ENCODE data around the gene GMPR. TPM values are rescaled to one million over a fixed set of nuclear protein-coding genes. Genes with fewer than 3 reads are reported as not detected.
"Not testable (repeated sequence)": the region's sequence is repeated elsewhere in the genome, so short reads cannot be mapped to it uniquely, and the experiment has no call there.

Gene GMPR
- total and polyA plus RNA-seq, 2 experiments from 2014 or later: 9.4 to 29.6 TPM

- DNase-seq (ENCODE audit: low read depth in 1 of 2, low spot score in 1 of 2): peak; percentile 21 to 73
- Histone ChIP-seq H3K4me1 (ENCODE audit: low read depth) (peaks cover 15% of the 10 kb centered on the region), H3K4me3 (no peak overlapping the region), H3K36me3 (no peaks in the 10 kb centered on the region), H3K9me3 (ENCODE audit: low read depth) (no peaks in the 10 kb centered on the region), H3K27ac (peak overlapping the region; percentile 82), H3K27me3 (no peaks in the 10 kb centered on the region)
- TF ChIP-seq, protein P1, sequence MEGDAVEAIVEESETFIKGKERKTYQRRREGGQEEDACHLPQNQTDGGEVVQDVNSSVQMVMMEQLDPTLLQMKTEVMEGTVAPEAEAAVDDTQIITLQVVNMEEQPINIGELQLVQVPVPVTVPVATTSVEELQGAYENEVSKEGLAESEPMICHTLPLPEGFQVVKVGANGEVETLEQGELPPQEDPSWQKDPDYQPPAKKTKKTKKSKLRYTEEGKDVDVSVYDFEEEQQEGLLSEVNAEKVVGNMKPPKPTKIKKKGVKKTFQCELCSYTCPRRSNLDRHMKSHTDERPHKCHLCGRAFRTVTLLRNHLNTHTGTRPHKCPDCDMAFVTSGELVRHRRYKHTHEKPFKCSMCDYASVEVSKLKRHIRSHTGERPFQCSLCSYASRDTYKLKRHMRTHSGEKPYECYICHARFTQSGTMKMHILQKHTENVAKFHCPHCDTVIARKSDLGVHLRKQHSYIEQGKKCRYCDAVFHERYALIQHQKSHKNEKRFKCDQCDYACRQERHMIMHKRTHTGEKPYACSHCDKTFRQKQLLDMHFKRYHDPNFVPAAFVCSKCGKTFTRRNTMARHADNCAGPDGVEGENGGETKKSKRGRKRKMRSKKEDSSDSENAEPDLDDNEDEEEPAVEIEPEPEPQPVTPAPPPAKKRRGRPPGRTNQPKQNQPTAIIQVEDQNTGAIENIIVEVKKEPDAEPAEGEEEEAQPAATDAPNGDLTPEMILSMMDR (IDR thresholded peaks at IDR 0.05; ENCODE audit: low read depth, low read length): no peak
Measured at GRCh38 chr6:16257999-16258708, 19.8 kb downstream of the GMPR start.

DNA sequence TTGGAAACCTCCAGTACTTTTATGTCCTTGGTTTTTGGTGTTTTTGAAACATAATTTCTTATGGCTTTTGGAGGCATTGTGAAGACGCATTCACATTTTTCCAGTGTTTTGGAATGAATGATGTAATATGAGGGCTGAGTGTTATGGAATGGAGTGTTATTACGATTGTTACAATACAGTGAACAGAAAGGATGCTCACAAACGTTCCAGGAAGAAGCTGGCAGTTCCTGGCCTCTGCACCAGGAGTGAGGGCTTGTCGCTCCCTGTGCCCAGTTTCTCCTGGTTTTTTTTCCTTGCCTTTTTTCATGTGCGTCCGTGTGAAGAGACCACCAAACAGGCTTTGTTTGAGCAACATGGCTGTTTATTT lies 20.3 kb downstream of the GMPR start:
- Histone ChIP-seq H3K4me1 (ENCODE audit: low read depth) (peaks cover 15% of the 10 kb centered on the region), H3K36me3 (no peaks in the 10 kb centered on the region), H3K27ac (peak overlapping the region; percentile 82), H3K4me3 (no peak overlapping the region), H3K9me3 (ENCODE audit: low read depth) (no peaks in the 10 kb centered on the region), H3K27me3 (no peaks in the 10 kb centered on the region)
- DNase-seq (ENCODE audit: low read depth in 1 of 2, low spot score in 1 of 2): no peak
- TF ChIP-seq, protein P1 (IDR thresholded peaks at IDR 0.05; ENCODE audit: low read depth, low read length): no peak

- not testable (repeated sequence) for H3K36me3 ChIP-seq; H3K9me3 ChIP-seq (ENCODE audit: low read depth); H3K4me3 ChIP-seq; H3K27me3 ChIP-seq; DNase-seq (ENCODE audit: low read depth in 1 of 2, low spot score in 1 of 2)
- H3K4me1 ChIP-seq (ENCODE audit: low read depth): peaks cover 15% of the 10 kb centered on the region
- H3K27ac ChIP-seq: peak overlapping the region; percentile 82
Measured at GRCh38 chr6:16259604-16260003, 21.2 kb downstream of the GMPR start.

DNA sequence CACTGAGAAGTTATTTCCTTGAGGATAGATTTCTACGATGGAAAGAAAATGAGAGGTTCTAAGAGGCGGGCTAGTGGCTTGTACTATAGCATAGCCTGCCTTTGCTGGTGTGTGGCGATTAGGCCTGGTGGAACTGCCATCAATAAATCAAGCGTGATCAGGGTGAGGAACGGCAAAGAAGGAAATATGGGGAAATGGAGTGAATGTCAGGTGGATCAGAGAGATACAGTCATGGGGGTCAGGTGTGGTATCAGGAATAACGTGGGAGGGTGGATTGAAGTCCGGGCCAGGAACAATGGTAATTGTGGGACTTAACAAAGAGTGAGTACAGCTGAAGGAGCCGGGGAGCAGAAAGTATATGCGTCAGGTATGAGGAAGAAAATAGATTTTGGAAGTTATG lies 22.2 kb downstream of the GMPR start:
- Histone ChIP-seq H3K27ac (peak overlapping the region; percentile 39), H3K4me1 (ENCODE audit: low read depth) (peaks cover 15% of the 10 kb centered on the region)
- not testable (repeated sequence) for H3K36me3 ChIP-seq; H3K27me3 ChIP-seq; H3K9me3 ChIP-seq (ENCODE audit: low read depth); DNase-seq (ENCODE audit: low read depth in 1 of 2, low spot score in 1 of 2); H3K4me3 ChIP-seq

GRCh38 chr6:16262773-16263172 lies 24.4 kb downstream of the GMPR start:
- not testable (repeated sequence) for H3K4me3 ChIP-seq; H3K36me3 ChIP-seq; DNase-seq (ENCODE audit: low read depth in 1 of 2, low spot score in 1 of 2); H3K9me3 ChIP-seq (ENCODE audit: low read depth); H3K4me1 ChIP-seq (ENCODE audit: low read depth); H3K27ac ChIP-seq; H3K27me3 ChIP-seq

DNA sequence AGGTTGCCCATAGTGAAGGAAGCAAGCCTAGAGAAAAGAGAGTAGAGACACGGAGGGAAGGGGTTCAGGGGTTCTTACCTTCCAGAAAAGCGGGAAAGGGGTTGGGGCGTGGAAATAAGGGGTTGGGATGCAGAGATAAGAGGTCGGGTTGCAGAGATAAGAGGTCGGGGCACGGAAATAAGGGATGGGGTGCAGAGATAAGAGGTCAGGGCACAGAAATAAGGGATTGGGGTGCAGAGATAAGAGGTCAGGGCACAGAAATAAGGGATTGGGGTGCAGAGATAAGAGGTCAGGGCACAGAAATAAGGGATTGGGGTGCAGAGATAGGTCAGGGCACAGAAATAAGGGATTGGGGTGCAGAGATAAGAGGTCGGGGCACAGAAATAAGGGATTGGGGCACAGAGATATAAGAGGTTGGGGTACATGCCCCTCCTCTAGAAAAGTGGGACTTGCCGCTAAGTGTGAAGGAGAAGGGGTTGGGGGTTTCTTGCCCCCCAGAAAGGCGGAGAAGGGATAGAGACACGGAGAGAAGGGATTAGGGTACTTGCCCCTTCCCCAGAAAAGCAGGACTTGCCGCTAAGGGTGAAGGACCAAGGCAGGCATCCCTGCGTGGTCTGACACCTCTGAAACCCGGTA lies 25.2 kb downstream of the GMPR start:
- not testable (repeated sequence) for H3K9me3 ChIP-seq (ENCODE audit: low read depth); H3K27me3 ChIP-seq; H3K4me3 ChIP-seq; H3K27ac ChIP-seq; H3K36me3 ChIP-seq; DNase-seq (ENCODE audit: low read depth in 1 of 2, low spot score in 1 of 2); H3K4me1 ChIP-seq (ENCODE audit: low read depth)

- Histone ChIP-seq H3K27me3 (no peaks in the 10 kb centered on the region), H3K36me3 (no peaks in the 10 kb centered on the region), H3K27ac (no peak overlapping the region), H3K4me1 (ENCODE audit: low read depth) (peaks cover 3% of the 10 kb centered on the region), H3K9me3 (ENCODE audit: low read depth) (no peaks in the 10 kb centered on the region), H3K4me3 (no peak overlapping the region)
- TF ChIP-seq, protein P1 (IDR thresholded peaks at IDR 0.05; ENCODE audit: low read depth, low read length): no peak
- no peak for DNase-seq (ENCODE audit: low read depth in 1 of 2, low spot score in 1 of 2)
Measured at GRCh38 chr6:16264785-16265184, 26.4 kb downstream of the GMPR start.
